Measurements from ENCODE around the gene SARS1.

- TF ChIP-seq CTCF (conservative IDR thresholded peaks at IDR 0.05; ENCODE audit: low read depth, low read length) (no peak), EZH2 (IDR thresholded peaks at IDR 0.05; ENCODE audit: low read length, unreplicated experiment) (no peak), EZH2phosphoT487 (IDR thresholded peaks at IDR 0.05; ENCODE audit: borderline replicate concordance, low read length) (no peak)
These were observed 6.1 kb upstream of the SARS1 start for GRCh38 chr1:109207467-109208103.
